Left kidney (tissue), 2 donors: ENCODE data around the gene TIMM8B. TPM values are rescaled to one million over a fixed set of nuclear protein-coding genes. Genes with fewer than 3 reads are reported as not detected.
"Not testable (repeated sequence)": the region's sequence is repeated elsewhere in the genome, so short reads cannot be mapped to it uniquely, and the experiment has no call there.

ENCODE experiments used
- DNase-seq: peaks from one replicate; pipeline ENCODE4 v3.0.0-alpha.2; 2013
- polyA plus RNA-seq: library from polyadenylated mRNA; unstranded; fragments of 120-200 nt; gene quantifications from one replicate; pipeline ENCODE4 v1.2.1, GENCODE V29; 2013; ENCODE audit not compliant: insufficient read length

Gene TIMM8B
- polyA plus RNA-seq, 1 donor = 65.9 TPM

GRCh38 chr11:112087212-112087611 is 656 bp upstream of the TIMM8B start:
- peak; percentile 0 for DNase-seq

- peak; percentile 26 for DNase-seq
These were observed 634 bp downstream of the TIMM8B start for GRCh38 chr11:112085822-112086421.

GRCh38 chr11:112082729-112083128 is 3.8 kb downstream of the TIMM8B start:
- no peak for DNase-seq

GRCh38 chr11:112073941-112074811 is 12.4 kb downstream of the TIMM8B start, which contains the start of the genes NKAPD1 and PIH1D2:
NKAPD1 (plus strand) TSS chr11:112074299; CDS start chr11:112075575, 1,276 bp downstream.
PIH1D2 (minus strand) TSS chr11:112074017; CDS start chr11:112073174, 843 bp downstream.
- peak; percentile 90 for DNase-seq

GRCh38 chr11:112062923-112063322 is 23.6 kb downstream of the TIMM8B start:
- DNase-seq = no peak

GRCh38 chr11:112058103-112058502 is 28.5 kb downstream of the TIMM8B start:
- no peak for DNase-seq

GRCh38 chr11:112057170-112057569 is 29.4 kb downstream of the TIMM8B start:
- no peak for DNase-seq

GRCh38 chr11:112051768-112052167 is 34.8 kb downstream of the TIMM8B start:
- no peak for DNase-seq

GRCh38 chr11:112050721-112051120 is 35.8 kb downstream of the TIMM8B start:
- no peak for DNase-seq

GRCh38 chr11:112049777-112050176 is 36.8 kb downstream of the TIMM8B start:
- no peak for DNase-seq

GRCh38 chr11:112048256-112048655 is 38.3 kb downstream of the TIMM8B start:
- not testable (repeated sequence) for DNase-seq

GRCh38 chr11:112046647-112047046 is 39.9 kb downstream of the TIMM8B start:
- not testable (repeated sequence) for DNase-seq

GRCh38 chr11:112044961-112045360 is 41.6 kb downstream of the TIMM8B start:
- no peak for DNase-seq

- DNase-seq = no peak
These were observed 43.6 kb downstream of the TIMM8B start for GRCh38 chr11:112042961-112043304.

- DNase-seq = no peak
These were observed 44.2 kb downstream of the TIMM8B start for GRCh38 chr11:112042161-112042960.

- DNase-seq = no peak
These were observed 49.0 kb downstream of the TIMM8B start for GRCh38 chr11:112037527-112037926.

Other genes starting within 250 kb of the TIMM8B start
- 54.3 TPM for gene ALG9, start 215.2 kb downstream of the TIMM8B start, polyA plus RNA-seq
- 5.3 TPM for gene FDXACB1, start 207.6 kb downstream of the TIMM8B start, polyA plus RNA-seq
- 45.2 TPM for gene CFAP68, start 207.2 kb downstream of the TIMM8B start, polyA plus RNA-seq
- 38.0 TPM for gene CRYAB, start 175.0 kb downstream of the TIMM8B start, polyA plus RNA-seq
- 2.1 TPM for gene HSPB2, start 174.0 kb downstream of the TIMM8B start, polyA plus RNA-seq
- 10.0 TPM for gene C11orf52, start 167.8 kb downstream of the TIMM8B start, polyA plus RNA-seq
- 22.1 TPM for gene DIXDC1, start 149.4 kb downstream of the TIMM8B start, polyA plus RNA-seq
- 54.1 TPM for gene DLAT, start 61.3 kb downstream of the TIMM8B start, polyA plus RNA-seq
- gene PIH1D2, start 12.7 kb downstream of the TIMM8B start, polyA plus RNA-seq = 12.6 TPM
- gene NKAPD1, start 12.5 kb downstream of the TIMM8B start, polyA plus RNA-seq = 61.9 TPM
- gene SDHD, start 117 bp upstream of the TIMM8B start, polyA plus RNA-seq = 176 TPM
- gene IL18, start 77.3 kb upstream of the TIMM8B start, polyA plus RNA-seq = 9.9 TPM
- 0.52 TPM for gene TEX12, start 80.6 kb upstream of the TIMM8B start, polyA plus RNA-seq
- 8.1 TPM for gene BCO2, start 88.8 kb upstream of the TIMM8B start, polyA plus RNA-seq
- 63.5 TPM for gene PTS, start 139.7 kb upstream of the TIMM8B start, polyA plus RNA-seq
- not detected for gene PLET1, start 174.1 kb upstream of the TIMM8B start, polyA plus RNA-seq